HG02981 (cell line): ENCODE data around the gene SH3PXD2A.

Experiments
- ATAC-seq: cut with Tn5 transposase; IDR thresholded peaks from one replicate; pipeline ENCODE4 v1.9.1; 2021; ENCODE audit warnings: mild to moderate bottlenecking, moderate library complexity; ENCODE audit not compliant: unreplicated experiment

Gene SH3PXD2A

DNA sequence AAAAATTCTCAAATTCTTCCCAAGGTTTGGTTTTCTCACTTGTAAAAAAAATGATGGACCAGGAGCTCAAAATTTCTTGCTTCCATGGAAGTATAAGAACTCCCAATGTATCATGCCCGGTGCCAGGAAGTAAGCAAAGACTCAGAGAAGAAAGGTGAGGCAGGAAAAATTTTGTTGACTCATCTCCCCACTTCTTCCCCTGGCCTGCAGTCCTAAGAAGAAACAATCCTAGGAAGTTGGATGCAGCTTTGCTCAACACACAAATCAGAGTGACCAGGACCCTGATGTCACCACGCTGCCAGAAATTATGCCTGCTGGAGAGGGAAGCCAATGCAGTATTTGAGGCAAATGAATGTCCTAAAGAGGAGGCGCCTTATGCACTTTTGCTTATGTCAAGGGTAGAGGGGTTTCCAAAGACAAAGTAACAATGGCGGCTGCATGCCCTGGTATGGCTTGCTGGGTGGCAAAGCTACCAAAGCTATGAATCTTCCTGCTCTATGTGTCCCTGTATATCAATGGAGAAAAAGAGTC, 198.2 kb downstream of the SH3PXD2A start:
- no peak for ATAC-seq

DNA sequence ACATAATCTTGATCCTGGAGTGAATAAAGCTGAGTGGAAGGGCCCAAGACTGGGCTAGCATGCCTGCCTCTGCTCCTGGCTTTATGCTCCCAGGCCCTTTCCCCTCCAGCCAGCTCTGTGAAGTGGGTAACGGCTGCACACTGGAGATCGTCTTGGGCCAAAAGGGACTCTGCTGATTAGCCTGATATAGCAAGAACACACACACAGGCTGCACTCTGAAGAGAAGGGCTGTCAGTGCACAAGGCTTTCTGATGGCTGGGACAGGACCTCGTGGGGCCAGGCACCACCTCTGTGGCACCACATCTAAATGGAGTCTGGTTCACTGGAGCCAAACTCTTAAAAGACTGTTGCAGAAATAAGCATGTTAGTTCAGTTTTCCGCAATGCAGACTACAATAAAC, 200.5 kb downstream of the SH3PXD2A start:
- no peak for ATAC-seq

DNA sequence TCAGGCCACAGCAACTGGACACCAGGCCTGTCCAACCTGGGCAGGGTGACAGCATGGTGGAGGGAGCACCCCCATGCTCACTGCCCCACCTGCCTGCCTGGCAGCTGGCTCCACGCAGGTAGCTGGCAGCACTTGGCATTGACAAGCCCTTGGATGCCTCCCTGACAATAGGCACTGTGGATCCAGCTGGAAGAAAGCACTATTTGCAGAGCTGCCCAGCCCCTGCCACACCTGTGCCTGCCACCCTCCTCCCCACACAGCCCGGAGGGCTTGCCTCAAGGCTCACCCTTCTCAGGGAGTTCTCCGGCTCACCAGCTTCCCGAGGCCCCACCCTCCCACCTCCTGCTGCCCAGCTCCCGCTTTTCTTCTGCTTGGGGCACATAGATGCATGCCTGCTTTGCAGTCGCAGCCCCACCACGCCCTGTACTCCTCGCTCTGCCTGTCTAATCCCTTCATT, 201.8 kb downstream of the SH3PXD2A start:
- ATAC-seq = no peak

DNA sequence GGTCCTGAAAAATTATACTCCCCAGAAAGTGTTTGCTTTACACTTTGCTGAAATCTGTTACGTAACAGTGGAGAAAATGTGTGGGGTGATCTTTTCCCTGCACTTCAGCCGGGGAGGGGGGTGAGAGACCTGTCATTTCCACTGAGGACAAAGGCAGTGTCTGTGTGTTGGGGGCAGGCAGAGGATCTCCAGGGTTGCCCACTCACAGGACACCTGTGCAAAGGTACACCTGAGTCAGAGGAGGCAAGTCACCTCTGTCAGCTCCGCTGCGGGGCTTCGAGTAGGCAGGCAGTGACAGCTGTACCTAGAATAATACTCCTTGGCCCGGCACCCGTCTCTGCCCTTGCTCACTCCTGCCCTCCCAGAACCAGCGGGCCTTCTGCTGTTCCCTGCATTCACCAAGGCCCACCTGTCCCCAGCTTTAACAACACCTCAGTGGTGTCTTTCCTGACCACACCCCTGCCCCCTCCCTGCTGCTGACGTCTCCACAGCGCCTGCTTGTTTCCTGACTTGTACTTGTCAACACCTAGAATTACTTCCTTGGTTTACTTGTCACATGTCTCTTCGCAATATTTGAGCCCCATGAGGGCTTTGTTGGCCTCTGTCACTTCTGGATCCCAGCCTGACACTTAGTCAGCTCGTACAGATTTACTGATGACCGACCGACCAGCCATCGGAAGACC, 202.6 kb downstream of the SH3PXD2A start:
- ATAC-seq = no peak

DNA sequence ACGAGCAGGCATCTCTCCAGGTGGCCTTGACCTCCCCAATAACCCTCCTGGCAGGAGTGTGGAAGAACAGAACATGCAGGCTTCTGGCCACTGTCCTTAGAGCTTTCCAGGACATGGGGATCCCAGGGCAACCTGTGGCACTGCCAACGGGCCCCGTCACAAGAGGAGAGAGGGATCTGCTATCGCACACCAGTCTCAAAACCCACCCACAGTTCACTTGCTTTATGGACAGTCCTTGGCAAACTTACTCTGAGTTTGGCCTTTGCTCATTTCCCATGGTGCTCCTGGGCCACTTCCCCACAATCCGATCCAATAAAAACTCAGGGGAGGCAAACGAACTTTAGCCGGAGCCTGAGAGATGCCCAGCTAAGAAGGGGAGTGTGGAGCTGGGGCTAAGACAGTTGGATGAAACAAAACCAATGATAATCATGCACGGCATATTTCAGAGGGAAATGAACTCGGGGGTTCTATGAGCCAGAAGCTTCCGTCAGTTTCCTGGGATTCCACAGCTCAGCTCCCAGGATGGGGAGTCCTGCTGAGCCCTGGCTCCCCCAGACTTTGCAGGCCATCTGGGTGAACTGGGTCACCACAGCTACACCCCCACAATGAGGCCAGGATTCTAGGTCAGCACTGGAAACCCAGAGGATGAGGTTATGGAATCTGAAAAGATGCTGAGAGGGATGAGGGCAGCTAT, 203.4 kb downstream of the SH3PXD2A start:
- no peak for ATAC-seq

DNA sequence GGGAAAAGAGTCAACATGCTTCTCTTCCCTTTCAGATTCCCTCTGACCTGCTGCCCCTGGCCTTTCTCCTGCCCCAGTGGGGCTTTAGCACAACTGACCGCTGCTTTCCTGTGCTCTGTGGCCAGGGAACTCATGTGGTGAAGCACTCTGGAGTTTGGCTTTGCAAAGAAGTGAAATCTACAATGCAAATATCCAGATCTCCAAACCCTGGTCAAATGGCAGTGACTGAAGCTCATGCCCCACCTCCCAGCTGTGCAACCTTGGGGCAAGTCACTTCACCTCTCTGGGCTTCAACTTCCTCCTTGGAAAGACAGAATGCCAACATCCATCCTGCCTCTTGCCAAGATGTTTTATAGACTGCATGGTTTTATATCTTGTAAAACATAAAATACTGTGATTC, 204.0 kb downstream of the SH3PXD2A start:
- no peak for ATAC-seq

DNA sequence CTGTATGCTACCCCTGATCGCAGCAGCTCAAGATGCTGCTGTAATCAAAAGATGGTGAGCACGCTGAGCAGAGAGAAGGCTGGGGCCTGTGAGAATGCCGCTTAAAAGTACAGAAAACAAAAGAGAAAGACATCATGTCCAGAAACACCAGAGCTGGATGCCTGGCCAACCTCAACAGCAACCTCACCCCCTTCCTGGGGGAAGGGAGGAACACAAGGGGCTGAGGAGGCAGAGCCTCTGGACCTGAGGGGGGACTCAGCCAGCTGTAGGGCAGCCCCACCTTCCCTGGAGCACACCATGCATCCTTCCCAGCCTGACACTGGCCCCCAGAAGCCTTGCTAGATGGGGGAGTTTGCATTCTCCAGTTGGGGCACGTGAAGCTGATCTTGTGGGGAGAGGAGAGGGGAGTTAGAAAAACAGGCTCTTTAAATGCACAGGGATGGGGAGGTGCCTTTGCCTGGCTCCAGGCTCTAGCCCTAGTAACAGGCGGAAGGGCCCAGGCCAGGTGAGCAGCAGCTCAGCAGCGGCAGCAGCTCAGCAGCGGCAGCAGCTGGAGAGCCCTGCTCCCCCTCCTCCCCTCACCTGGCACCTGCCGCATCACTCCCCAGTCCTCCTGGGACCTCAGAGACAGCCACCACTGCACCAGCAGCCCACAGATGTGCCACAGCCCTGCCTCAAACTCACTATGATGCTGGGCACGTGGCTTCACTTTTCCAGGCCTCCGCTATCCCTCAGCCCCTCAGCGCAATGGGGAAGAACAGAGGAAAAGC, 205.5 kb downstream of the SH3PXD2A start:
- no peak for ATAC-seq

DNA sequence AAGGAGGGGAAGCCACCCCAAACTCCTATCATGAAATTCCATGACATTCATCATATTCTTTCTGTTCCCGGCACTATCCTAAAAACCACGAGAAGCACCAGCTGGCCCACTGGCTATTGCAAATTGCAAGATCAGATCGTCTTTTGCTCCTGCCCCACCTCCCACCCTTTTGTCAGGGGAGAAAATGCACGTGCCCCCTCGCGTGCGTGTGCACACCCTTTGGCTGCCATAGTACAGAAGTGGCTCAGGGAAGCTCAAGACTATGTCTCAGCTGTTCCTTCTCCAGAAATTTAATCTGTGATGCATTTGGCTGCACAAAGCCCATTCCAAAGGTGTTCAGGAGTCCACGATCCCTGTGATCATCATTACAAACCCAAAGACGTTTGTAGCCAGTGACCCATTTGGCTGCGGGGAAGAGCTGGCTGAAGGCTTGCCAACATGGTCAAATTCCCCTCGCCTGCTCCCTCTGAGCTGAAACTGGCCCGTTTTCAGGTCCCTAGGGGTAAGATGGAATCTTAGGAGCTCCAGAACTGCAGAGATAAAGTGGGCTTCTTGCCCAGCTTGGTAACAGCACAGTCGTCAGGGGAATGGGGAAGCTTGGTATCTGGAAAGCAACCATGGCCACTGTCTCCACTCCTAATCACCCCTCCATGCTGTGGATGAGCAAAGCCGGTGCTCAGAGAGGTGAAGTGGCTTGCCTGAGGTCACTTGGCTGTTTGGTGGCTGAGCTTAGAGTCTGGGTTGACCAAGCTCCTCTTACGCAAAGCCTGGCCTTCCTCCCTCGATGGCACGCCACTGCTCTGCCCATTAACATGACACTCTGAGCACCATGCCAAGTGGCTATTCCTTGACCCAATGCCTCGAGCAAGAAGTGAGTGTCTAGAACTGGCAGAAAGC, 206.5 kb downstream of the SH3PXD2A start:
- no peak for ATAC-seq

DNA sequence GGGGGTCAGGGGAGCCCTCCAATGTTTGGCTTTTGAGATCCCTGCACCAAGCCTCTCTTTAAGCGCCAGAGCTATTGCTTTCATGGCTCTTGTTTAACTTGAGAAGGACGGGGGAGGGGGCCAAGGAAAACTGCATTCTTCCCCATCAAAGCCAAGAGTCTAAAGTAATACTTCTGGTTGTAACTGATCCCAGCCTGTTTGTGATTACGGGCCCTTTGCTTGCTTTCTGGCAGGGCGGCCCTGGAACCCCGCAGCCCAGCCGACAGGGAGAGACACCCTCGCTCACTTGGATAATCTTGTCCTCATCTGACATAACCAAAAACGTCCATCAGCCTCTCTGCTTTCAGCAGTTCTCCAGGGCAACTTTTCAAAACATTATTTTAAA, 207.1 kb downstream of the SH3PXD2A start:
- ATAC-seq = no peak

DNA sequence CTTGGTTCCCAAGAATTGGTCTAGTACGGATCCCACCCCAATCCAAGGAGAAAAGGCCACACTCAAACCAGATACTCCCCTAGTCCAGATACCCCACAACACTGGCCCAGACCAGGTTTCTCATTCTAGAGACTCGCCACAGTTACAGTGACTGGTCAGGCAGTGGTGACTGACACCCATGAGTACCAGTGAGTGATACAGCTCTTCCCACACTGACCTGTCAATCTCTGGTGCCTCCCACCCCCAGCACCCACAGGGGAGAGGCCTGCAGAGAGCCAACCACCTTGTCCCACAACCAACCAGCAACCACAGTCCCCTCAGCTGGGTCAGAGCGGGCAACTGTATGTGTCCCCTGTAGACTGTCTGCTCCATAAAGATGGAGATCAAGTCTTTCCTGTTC, 209.1 kb downstream of the SH3PXD2A start:
- ATAC-seq = no peak

DNA sequence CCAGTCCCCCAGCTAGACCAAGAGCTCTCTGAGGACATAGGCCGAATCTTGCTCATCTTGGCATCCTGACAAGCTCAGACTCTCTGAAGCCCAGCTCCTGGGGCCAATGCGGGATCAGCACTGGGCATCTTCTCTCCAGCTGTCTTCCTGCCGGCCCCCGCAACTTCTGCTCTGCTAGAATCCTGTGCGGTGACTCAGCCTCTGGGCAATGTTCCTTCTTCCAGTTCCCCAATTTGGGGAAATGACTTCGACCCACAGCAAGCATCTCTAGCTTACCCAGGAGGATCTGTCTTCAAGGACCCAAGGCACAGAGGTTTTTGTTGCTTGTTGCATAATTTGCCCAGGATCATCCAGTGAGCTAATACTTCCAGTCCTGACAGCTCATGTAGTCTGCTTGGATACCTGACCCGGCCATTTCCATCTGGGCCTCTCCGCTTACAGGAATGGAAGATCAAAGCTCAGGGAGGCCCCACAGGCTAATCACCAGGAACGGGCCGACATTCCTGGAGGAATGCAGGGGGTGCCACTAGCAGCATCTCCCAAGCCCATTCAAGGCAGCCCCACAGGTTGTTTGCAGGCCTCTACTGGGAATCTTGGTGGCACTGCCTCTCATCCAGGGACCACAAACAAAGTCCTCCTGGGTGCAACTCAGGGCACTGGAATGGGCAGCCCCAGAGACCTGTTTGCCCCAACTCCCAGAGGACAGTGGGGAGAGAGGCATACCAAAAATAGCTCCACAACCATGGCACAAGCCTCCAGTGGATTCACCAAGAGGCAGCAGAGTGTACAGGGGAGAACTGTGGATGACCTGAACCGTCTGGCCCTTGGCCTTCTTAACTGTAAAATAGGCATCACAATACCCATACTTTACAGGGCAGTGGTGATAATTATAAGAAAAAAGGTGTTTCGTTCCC, 210.0 kb downstream of the SH3PXD2A start:
- ATAC-seq = no peak

DNA sequence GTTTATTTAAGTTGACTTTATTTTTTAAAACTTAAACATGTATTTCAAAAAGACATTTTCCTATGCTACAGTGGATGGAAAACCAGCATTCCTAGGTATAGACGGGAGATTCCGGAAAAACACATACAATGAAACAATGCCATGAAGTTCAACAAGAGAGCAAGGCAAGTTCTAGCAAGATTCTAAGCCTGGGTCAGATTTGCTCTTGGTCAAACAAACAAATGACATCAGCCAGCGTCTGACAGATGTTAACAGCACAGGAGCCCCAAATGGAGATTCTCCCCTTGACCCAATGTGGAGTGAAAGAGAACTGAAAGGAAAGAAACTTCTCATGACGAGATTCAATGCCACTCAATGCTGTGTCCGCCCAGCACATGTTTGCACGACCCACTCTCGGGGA, 212.0 kb downstream of the SH3PXD2A start:
- ATAC-seq = no peak

DNA sequence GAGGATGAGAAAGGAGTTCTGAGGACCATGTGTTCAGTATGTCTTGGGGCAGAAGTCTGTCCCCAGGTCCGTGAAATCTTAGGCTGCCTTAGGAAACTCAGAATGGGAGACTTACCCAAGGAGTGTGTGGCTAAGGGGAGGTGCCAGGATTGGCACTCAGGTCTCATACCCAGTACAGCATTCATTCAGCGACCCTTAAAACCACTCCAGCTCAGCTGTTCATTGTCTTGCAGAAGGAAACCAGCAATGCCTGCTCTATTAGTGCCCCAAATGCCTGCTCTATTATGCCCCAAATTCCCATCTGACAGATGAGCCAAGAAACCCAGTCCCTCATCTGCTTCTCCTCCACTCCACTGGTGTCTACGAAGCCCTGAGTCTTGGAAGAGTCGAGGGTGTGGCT, 214.1 kb downstream of the SH3PXD2A start:
- no peak for ATAC-seq

DNA sequence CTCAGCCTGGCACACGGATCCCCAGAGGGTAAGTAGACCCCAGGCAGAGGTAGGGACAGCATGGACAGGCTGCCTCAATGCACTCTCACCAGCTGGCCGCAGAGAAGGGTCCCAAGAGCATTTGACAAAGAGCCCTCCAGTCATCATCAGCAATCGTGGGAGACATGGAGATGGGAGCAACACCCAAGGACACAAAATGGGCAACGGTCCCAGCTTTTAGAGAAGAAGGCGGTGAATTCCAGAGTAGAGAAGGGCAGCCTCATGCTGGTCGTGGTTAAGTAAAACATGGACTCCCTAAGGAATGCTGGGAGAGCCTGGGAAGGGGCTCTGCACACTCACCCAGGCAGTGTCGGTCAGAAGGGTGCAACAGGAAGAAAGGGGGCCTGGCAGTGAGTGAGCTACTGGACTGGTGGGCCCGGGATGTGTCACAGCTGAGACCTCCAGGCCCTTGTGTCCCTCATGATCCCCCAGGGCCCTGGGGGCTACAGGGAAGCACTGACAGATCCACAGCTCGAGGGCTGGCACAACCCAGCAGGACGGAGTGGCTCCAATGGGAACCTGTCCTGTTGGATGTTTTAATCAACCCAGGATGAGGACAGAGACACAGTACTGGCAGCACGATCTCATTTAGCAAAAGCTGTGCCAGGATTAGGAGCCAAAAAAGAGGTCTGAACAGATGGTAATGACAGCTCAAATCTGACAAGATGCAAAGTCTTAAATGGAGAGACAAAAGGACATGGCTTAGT, 214.8 kb downstream of the SH3PXD2A start:
- no peak for ATAC-seq

DNA sequence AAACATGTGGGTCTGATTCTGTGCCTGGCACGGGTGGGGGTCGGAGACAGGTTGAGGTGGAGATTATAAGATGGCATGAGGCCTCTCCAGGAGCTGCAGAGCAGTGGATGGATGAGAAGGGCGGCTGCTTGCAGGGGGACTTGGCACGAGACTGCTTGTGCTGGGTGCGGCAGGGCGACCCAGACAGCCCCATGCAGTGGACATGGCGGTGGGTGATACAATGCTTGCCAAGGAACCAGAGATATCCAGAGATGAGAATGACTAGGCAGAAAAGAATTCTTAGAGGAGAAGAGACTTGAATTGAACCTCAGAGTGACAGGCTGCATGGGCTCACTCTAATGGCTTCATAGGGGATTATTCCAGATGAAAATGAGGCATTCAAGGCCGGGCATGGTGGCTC, 216.4 kb downstream of the SH3PXD2A start:
- no peak for ATAC-seq

DNA sequence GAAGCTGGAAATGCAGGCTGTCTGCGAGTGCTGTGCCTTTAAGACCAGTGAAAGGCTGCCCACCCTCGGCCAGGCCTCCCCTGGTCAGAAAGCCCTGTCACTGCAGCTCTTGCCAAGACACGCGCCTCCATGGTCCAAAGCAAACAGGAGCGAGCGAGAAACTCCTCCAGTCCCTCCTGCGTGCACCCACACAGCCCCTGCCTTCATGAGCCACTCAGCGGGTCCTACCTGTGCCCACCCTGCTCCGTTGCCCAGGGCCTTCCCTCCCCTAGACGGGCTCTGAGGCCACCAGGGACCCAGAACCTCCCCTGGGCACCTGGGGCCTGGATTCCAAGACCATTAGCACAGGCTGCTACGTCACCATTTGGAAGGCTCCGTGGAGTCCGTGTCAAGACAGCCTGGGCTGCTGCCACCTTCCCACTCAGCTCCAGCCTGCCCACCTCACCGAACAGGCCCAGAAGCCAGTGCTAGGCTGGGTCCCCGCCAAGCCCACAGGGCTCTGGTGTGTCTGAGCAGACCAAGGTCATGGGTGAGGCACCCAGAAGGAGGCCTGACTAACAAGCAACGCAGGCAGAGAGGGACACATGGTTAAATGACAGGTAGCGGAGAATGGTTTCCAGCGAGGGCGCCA, 217.3 kb downstream of the SH3PXD2A start:
- ATAC-seq = no peak

DNA sequence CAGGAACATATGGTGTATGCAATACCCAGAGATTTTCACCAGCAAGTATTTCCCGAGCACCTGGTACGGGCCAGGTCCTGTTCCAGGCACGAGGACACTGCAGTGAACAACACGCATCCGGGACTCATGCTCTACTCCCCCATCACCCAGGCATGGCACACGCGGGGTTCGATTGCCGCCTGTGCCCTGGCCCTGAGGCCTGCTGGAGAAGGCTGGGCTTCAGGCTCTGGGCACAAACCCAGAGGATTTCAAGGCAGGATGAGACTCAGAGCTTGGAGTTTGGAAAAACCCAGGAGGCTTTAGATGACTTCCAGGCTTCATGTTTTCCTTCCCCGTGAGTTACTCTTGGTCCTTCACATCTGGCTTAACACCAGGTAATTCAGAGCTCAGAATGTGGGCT, 218.4 kb downstream of the SH3PXD2A start:
- ATAC-seq = no peak

DNA sequence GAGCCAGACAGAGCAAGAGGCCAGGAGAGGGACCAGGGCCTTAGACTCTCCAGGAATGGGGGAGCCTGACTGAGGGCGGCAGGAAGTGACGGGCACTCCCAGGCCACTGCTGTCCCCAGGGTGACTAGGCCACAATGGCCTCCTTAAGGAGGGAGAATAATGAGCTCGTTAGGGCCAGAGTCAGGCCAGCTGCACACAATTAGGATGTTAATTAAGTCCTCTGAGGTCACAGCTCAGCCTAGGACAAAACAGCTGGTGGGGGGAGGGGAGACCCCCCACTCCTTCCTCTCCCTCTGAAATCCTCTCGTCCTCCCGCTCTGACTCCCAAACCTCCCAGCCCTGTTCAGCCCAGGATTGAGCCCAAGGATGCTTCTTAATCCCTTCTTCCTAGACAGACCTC, 218.9 kb downstream of the SH3PXD2A start:
- ATAC-seq = no peak

DNA sequence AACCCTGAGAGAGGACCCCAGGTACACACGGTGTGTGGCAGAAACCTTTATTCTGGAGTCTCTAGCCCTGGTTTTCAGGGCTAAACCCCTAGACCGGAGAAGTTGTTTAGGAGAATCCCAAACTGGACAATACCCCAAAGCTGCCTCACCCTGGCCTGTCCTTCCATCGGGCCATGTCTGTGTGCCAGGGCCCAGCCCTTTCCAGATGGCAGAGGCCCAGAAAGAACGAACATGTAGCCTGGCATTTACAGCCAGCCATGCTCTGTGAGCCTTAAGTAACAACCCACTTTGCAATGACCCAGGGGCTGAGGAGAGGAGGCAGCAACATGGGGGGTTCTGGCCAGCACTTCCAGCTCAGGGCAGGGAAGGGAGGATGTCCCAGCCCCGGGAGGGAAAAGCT, 219.8 kb downstream of the SH3PXD2A start:
- ATAC-seq = no peak
